H1 (cell line): ENCODE measurements around the gene SLC6A12. TPM values are rescaled to one million over a fixed set of nuclear protein-coding genes. Genes with fewer than 3 reads are reported as not detected.

ENCODE experiments used
- BCL11A ChIP-seq, 2 experiments: IDR thresholded peaks; one replicate each; pipeline ENCODE4 v1.6.1; 2011; ENCODE audit warnings: low read depth in 2 of 2, low read length in 2 of 2, mild to moderate bottlenecking in 2 of 2
- CBX5 ChIP-seq: fragments of 300-800, 300-1000 bp; sonication (generic); IDR thresholded peaks from 2 replicates; pipeline ENCODE4 v1.7.1; 2016; ENCODE audit warnings: antibody characterized with exemption, low read length, low read depth
- CHD1 ChIP-seq: IDR thresholded peaks from 2 replicates; pipeline ENCODE4 v1.6.1; 2012; ENCODE audit warnings: low read depth, low read length, improper control_type of control experiment
- FOSL1 ChIP-seq: IDR thresholded peaks from 2 replicates; pipeline ENCODE4 v1.6.1; 2011; ENCODE audit warnings: mild to moderate bottlenecking, low read depth, low read length, moderate library complexity; ENCODE audit not compliant: insufficient read depth
- MAX ChIP-seq: IDR thresholded peaks from 2 replicates; pipeline ENCODE4 v1.6.1; 2012; ENCODE audit warnings: inconsistent platforms
- NANOG ChIP-seq: IDR thresholded peaks from 2 replicates; pipeline ENCODE4 v1.6.1; 2011; ENCODE audit warnings: low read length, low read depth, mild to moderate bottlenecking, inconsistent platforms; ENCODE audit not compliant: insufficient read depth, poor library complexity, severe bottlenecking
- POU5F1 ChIP-seq: IDR thresholded peaks from 2 replicates; pipeline ENCODE4 v1.6.1; 2011; ENCODE audit warnings: low read depth, mild to moderate bottlenecking, low read length, moderate library complexity
- RBBP5 ChIP-seq: IDR thresholded peaks from 2 replicates; pipeline ENCODE4 v1.7.1; 2012; ENCODE audit warnings: low read depth, mild to moderate bottlenecking, inconsistent platforms, low read length, moderate library complexity, borderline replicate concordance
- RNF2 ChIP-seq: fragments of 200-900, 300-1000 bp; sonication (generic); IDR thresholded peaks from 2 replicates; pipeline ENCODE4 v1.7.1; 2016; ENCODE audit warnings: borderline replicate concordance, low read depth, mild to moderate bottlenecking, antibody characterized with exemption, low read length; ENCODE audit not compliant: poor library complexity, severe bottlenecking; ENCODE audit errors: missing control alignments
- RXRA ChIP-seq: IDR thresholded peaks from 2 replicates; pipeline ENCODE4 v1.6.1; 2011; ENCODE audit warnings: low read depth, mild to moderate bottlenecking, low read length, moderate library complexity; ENCODE audit not compliant: insufficient read depth
- SIRT6 ChIP-seq: IDR thresholded peaks from one replicate; pipeline ENCODE4 v1.7.1; 2012; ENCODE audit warnings: low read length, inconsistent platforms
- SIX5 ChIP-seq: IDR thresholded peaks from 2 replicates; pipeline ENCODE4 v1.6.1; 2011; ENCODE audit warnings: mild to moderate bottlenecking, low read depth, low read length
- SP1 ChIP-seq: IDR thresholded peaks from 2 replicates; pipeline ENCODE4 v1.6.1; 2011; ENCODE audit warnings: low read depth, low read length
- TAF7 ChIP-seq: optimal IDR thresholded peaks from 2 replicates; pipeline ENCODE3; 2011; ENCODE audit warnings: low read depth, mild to moderate bottlenecking, inconsistent platforms, low read length, moderate library complexity, borderline replicate concordance
- TCF12 ChIP-seq: IDR thresholded peaks from 2 replicates; pipeline ENCODE4 v1.6.1; 2011; ENCODE audit warnings: low read depth, mild to moderate bottlenecking, low read length
- polyA plus RNA-seq, 7 experiments: library from polyadenylated mRNA; depleted of rRNA in 3 of 7; stranded (reverse) in 5 of 7; unstranded in 2 of 7; fragments of >200 nt in 5 of 7; fragments of 200-250 nt in 2 of 7; gene quantifications; 1 replicate in 5 of 7; 2 replicates in 1 of 7; 4 replicates in 1 of 7; pipeline versions ENCODE4 v1.2.1 to v1.2.3, GENCODE V29; 2011 to 2013; ENCODE audit warnings: missing spikeins in 2 of 7, mixed read lengths in 2 of 7
- total RNA-seq: library from RNA; stranded (reverse); fragmentation: NEBNext Ultra II Directional; extraction: Animal tissue kit (Norgen Biotek cat#: 25700); gene quantifications from 2 replicates; pipeline ENCODE4 v1.2.1, GENCODE V29; 2021

The SLC6A12 gene
- total and polyA plus RNA-seq, 2 of the 8 experiments (the other 6 are each of a cell fraction or from before 2014, with no cell fraction given), result 0.70 to 1.1 TPM

GRCh38 chr12:219891-220352, 6.0 kb upstream of the SLC6A12 start (continued):
- no peak for TF ChIP-seq POU5F1
- no peak for TF ChIP-seq TCF12
- TF ChIP-seq CHD1, result no peak
- TF ChIP-seq CBX5, result no peak
- TF ChIP-seq RXRA, result no peak
- TF ChIP-seq SP1, result peak; percentile 39; the same call in 1 of the 2 replicates
- no peak for TF ChIP-seq RBBP5
- TF ChIP-seq MAX, result no peak; the same call in 1 of the 2 replicates
- no peak for TF ChIP-seq BCL11A (IDR thresholded peaks at IDR 0.05; ENCODE audit: low read depth in 2 of 2, low read length in 2 of 2)
- TF ChIP-seq FOSL1, result no peak
- no peak for TF ChIP-seq SIX5
- TF ChIP-seq SIRT6, result no peak
- TF ChIP-seq RNF2, result no peak
- no peak for TF ChIP-seq NANOG
- TF ChIP-seq TAF7, result no peak
